Smooth muscle cell (in vitro differentiated cells): ENCODE data around the gene UNG. TPM values are rescaled to one million over a fixed set of nuclear protein-coding genes. Genes with fewer than 3 reads are reported as not detected.

Experiments
- DNase-seq: peaks from one replicate; lab custom pipeline; 2025; ENCODE audit not compliant: unreplicated experiment; lab: John Stamatoyannopoulos, UW
- H2AFZ ChIP-seq: fragments of 200-600 bp; sonication (generic); 2 replicates; pipeline ENCODE4 v1.6.0; 2016; ENCODE audit warnings: antibody characterized with exemption, low read depth, mild to moderate bottlenecking
- H3F3A ChIP-seq: fragments of 200-600 bp; sonication (generic); 2 replicates; pipeline ENCODE4 v1.6.0; 2017; ENCODE audit warnings: antibody characterized with exemption, low read depth
- H3K27ac ChIP-seq: fragments of 200-600 bp; sonication (generic); 2 replicates; pipeline ENCODE4 v1.5.1; 2016; ENCODE audit warnings: low read depth, mild to moderate bottlenecking
- H3K27me3 ChIP-seq: fragments of 200-600 bp; sonication (generic); 2 replicates; pipeline ENCODE4 v1.6.1; 2016; ENCODE audit warnings: low read depth, mild to moderate bottlenecking
- H3K36me3 ChIP-seq: fragments of 200-600 bp; sonication (generic); 2 replicates; pipeline ENCODE4 v1.5.1; 2016; ENCODE audit warnings: low read depth
- H3K4me1 ChIP-seq: fragments of 200-600 bp; sonication (generic); 2 replicates; pipeline ENCODE4 v1.5.1; 2016; ENCODE audit warnings: low read depth
- H3K4me2 ChIP-seq: fragments of 200-600 bp; sonication (generic); 2 replicates; pipeline ENCODE4 v1.6.0; 2016; ENCODE audit warnings: mild to moderate bottlenecking
- H3K4me3 ChIP-seq: fragments of 200-600 bp; sonication (generic); 2 replicates; pipeline ENCODE4 v1.5.1; 2016; ENCODE audit warnings: mild to moderate bottlenecking
- H3K79me2 ChIP-seq: fragments of 200-600 bp; sonication (generic); 2 replicates; pipeline ENCODE4 v1.6.0; 2016; ENCODE audit warnings: low read depth, mild to moderate bottlenecking
- H3K9ac ChIP-seq: fragments of 200-600 bp; sonication (generic); 2 replicates; pipeline ENCODE4 v1.6.0; 2016; ENCODE audit warnings: low read depth
- H3K9me3 ChIP-seq: fragments of 200-600 bp; sonication (generic); replicated peaks from 2 replicates; pipeline ENCODE4 v1.5.1; 2016; ENCODE audit warnings: low read depth
- H4K20me1 ChIP-seq: fragments of 200-600 bp; sonication (generic); 2 replicates; pipeline ENCODE4 v1.6.0; 2016; ENCODE audit warnings: low read depth
- WGBS: methylation state at CpG from one replicate; pipeline ENCODE4 v1.1.7; 2016; ENCODE audit warnings: low lambda C conversion rate; 5-methylcytosine and 5-hydroxymethylcytosine counted together
- polyA plus RNA-seq: library from polyadenylated mRNA; unstranded; fragments of >200 nt; fragmentation: Nextera tagmentation; extraction: Ambion mirVana; gene quantifications from 2 replicates; pipeline ENCODE4 v1.2.1, GENCODE V29; 2016
- total RNA-seq: library from RNA; depleted of rRNA; stranded (reverse); fragments of >200 nt; gene quantifications from 2 replicates; pipeline ENCODE4 v1.2.3, GENCODE V29; 2014
- TF ChIP-seq, protein P1 (sequence below): fragments of 200-600 bp; sonication (generic); IDR thresholded peaks from 2 replicates; pipeline ENCODE4 v1.5.1; 2017; ENCODE audit warnings: borderline replicate concordance, mild to moderate bottlenecking, antibody characterized with exemption; ENCODE audit not compliant: insufficient read depth, poor library complexity, severe bottlenecking

UNG gene
- total and polyA plus RNA-seq, 2 experiments from 2014 or later, result 17.1 to 22.8 TPM

GRCh38 chr12:109113661-109114321, 16.4 kb downstream of the UNG start:
- no peak overlapping the region for H3K4me3 ChIP-seq
- 95% methylated on average over 5 of the region's 5 CpGs for WGBS
- no peaks in the 10 kb centered on the region for H3K79me2 ChIP-seq
- H3F3A ChIP-seq, result peaks cover 16% of the 10 kb centered on the region
- no peaks in the 10 kb centered on the region for H4K20me1 ChIP-seq
- no peak for DNase-seq
- TF ChIP-seq, protein P1, sequence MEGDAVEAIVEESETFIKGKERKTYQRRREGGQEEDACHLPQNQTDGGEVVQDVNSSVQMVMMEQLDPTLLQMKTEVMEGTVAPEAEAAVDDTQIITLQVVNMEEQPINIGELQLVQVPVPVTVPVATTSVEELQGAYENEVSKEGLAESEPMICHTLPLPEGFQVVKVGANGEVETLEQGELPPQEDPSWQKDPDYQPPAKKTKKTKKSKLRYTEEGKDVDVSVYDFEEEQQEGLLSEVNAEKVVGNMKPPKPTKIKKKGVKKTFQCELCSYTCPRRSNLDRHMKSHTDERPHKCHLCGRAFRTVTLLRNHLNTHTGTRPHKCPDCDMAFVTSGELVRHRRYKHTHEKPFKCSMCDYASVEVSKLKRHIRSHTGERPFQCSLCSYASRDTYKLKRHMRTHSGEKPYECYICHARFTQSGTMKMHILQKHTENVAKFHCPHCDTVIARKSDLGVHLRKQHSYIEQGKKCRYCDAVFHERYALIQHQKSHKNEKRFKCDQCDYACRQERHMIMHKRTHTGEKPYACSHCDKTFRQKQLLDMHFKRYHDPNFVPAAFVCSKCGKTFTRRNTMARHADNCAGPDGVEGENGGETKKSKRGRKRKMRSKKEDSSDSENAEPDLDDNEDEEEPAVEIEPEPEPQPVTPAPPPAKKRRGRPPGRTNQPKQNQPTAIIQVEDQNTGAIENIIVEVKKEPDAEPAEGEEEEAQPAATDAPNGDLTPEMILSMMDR, result no peak
- H3K27me3 ChIP-seq, result no peaks in the 10 kb centered on the region
- H3K36me3 ChIP-seq, result no peaks in the 10 kb centered on the region
- no peak overlapping the region for H3K9ac ChIP-seq
- H3K4me2 ChIP-seq, result no peak overlapping the region
- no peak overlapping the region for H3K27ac ChIP-seq
- H3K9me3 ChIP-seq, result no peaks in the 10 kb centered on the region
- peaks cover 18% of the 10 kb centered on the region for H3K4me1 ChIP-seq
- H2AFZ ChIP-seq, result no peak overlapping the region

GRCh38 chr12:109114644-109115043, 17.2 kb downstream of the UNG start:
- WGBS, result 94% methylated on average over 2 of the region's 2 CpGs
- Histone ChIP-seq H3K27ac (no peak overlapping the region), H4K20me1 (no peaks in the 10 kb centered on the region), H3K9me3 (no peaks in the 10 kb centered on the region), H3F3A (peaks cover 16% of the 10 kb centered on the region), H3K27me3 (no peaks in the 10 kb centered on the region), H3K36me3 (no peaks in the 10 kb centered on the region), H2AFZ (no peak overlapping the region), H3K4me2 (no peak overlapping the region), H3K79me2 (no peaks in the 10 kb centered on the region), H3K4me1 (peaks cover 18% of the 10 kb centered on the region), H3K4me3 (no peak overlapping the region), H3K9ac (no peak overlapping the region)
- TF ChIP-seq, protein P1, result no peak
- DNase-seq, result no peak

DNA sequence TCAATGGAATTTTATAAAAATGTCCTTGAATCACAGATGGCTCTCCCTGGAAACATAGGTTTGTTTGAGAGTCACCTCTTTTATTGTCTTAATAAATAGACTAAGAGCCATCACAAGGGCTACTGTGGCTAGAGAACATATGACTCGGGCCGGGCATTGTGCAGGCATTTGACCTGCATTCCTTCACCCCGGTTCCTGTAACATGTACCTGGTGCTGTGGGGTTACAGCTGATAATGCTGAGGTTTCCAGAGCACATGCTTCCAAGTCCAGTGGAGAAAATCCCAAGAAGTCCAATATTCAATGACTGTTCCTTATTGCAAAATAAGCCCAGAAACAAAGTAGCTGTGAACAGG, 18.0 kb downstream of the UNG start:
- H3K4me1 ChIP-seq, result peaks cover 18% of the 10 kb centered on the region
- H3K4me2 ChIP-seq, result no peak overlapping the region
- DNase-seq, result no peak
- no peaks in the 10 kb centered on the region for H3K79me2 ChIP-seq
- no peaks in the 10 kb centered on the region for H3K27me3 ChIP-seq
- H3K9ac ChIP-seq, result no peak overlapping the region
- WGBS, result 87% methylated on average over 3 of the region's 3 CpGs
- H3K27ac ChIP-seq, result no peak overlapping the region
- no peaks in the 10 kb centered on the region for H4K20me1 ChIP-seq
- H3K4me3 ChIP-seq, result no peak overlapping the region
- H3K9me3 ChIP-seq, result no peaks in the 10 kb centered on the region
- H3K36me3 ChIP-seq, result no peaks in the 10 kb centered on the region
- peaks cover 12% of the 10 kb centered on the region for H3F3A ChIP-seq
- TF ChIP-seq, protein P1, result no peak
- no peak overlapping the region for H2AFZ ChIP-seq
